ENCODE measurements around the gene TVP23C.
"Not testable (repeated sequence)": the region's sequence is repeated elsewhere in the genome, so short reads cannot be mapped to it uniquely, and the experiment has no call there.

- not testable (repeated sequence) for TF ChIP-seq SP1 (IDR thresholded peaks at IDR 0.05); L3MBTL2 (conservative IDR thresholded peaks at IDR 0.05); BHLHE40 (IDR thresholded peaks at IDR 0.05; ENCODE audit: borderline replicate concordance); FOXK2 (IDR thresholded peaks at IDR 0.05); FOXA1 (IDR thresholded peaks at IDR 0.05); CTBP1 (IDR thresholded peaks at IDR 0.05; ENCODE audit: borderline replicate concordance); SUZ12 (IDR thresholded peaks at IDR 0.05); ELF4 (IDR thresholded peaks at IDR 0.05); TARDBP (IDR thresholded peaks at IDR 0.05); FOXM1 (IDR thresholded peaks at IDR 0.05; ENCODE audit: borderline replicate concordance)
These were observed 28.7 kb upstream of the TVP23C start for GRCh38 chr17:15591986-15592385.

Measured in HEK293T (cell line).